NB4 (cell line): ENCODE data around the gene STX16.

Experiments used
- DNase-seq: peaks from one replicate; pipeline ENCODE4 v3.0.0; 2010; ENCODE audit warnings: low read depth
- H3K4me3 ChIP-seq: one replicate; pipeline ENCODE4 v1.5.1; 2011; ENCODE audit warnings: mild to moderate bottlenecking, low read depth, low read length, moderate library complexity
- CTCF ChIP-seq: IDR thresholded peaks from one replicate; pipeline ENCODE4 v1.5.1; 2012; ENCODE audit warnings: low read depth, low read length
- MAX ChIP-seq: IDR thresholded peaks from 2 replicates; pipeline ENCODE4 v1.6.1; 2011; ENCODE audit warnings: low read depth, low read length
- MYC ChIP-seq: IDR thresholded peaks from 2 replicates; pipeline ENCODE4 v1.6.1; 2011; ENCODE audit warnings: low read depth, low read length
- POLR2A ChIP-seq: IDR thresholded peaks from 2 replicates; pipeline ENCODE4 v1.6.1; 2011; ENCODE audit warnings: mild to moderate bottlenecking; ENCODE audit not compliant: insufficient read length; ENCODE audit errors: extremely low read depth

The STX16 gene

GRCh38 chr20:58677808-58678207 is 26.7 kb downstream of the STX16 start:
- DNase-seq = no peak
- TF ChIP-seq CTCF (no peak), POLR2A (no peak), MAX (no peak), MYC (no peak)
- no peak overlapping the region for H3K4me3 ChIP-seq

- TF ChIP-seq MYC = no peak
- TF ChIP-seq POLR2A = no peak
- no peak for TF ChIP-seq MAX
- no peak for TF ChIP-seq CTCF
- no peak for DNase-seq
- no peak overlapping the region for H3K4me3 ChIP-seq
These were observed 27.7 kb downstream of the STX16 start for GRCh38 chr20:58678806-58679205.

- no peak for DNase-seq
- H3K4me3 ChIP-seq = no peak overlapping the region
- TF ChIP-seq CTCF = no peak
- no peak for TF ChIP-seq MAX
- no peak for TF ChIP-seq MYC
- no peak for TF ChIP-seq POLR2A
These were observed 31.8 kb downstream of the STX16 start for GRCh38 chr20:58682656-58683531.

- H3K4me3 ChIP-seq = no peak overlapping the region
- no peak for TF ChIP-seq POLR2A
- no peak for TF ChIP-seq CTCF
- TF ChIP-seq MYC = no peak
- no peak for TF ChIP-seq MAX
These were observed 33.2 kb downstream of the STX16 start for GRCh38 chr20:58684291-58684690.

GRCh38 chr20:58685988-58686387 is 34.9 kb downstream of the STX16 start:
- no peak overlapping the region for H3K4me3 ChIP-seq
- TF ChIP-seq MAX (no peak), CTCF (no peak), POLR2A (no peak), MYC (no peak)
- no peak for DNase-seq

More at GRCh38 chr20:58684291-58684690, 33.2 kb downstream of the STX16 start:
- DNase-seq = no peak
